Esophagus muscularis mucosa (tissue), 3 donors: ENCODE results near the gene MYH11.
"Not testable (repeated sequence)": the region's sequence is repeated elsewhere in the genome, so short reads cannot be mapped to it uniquely, and the experiment has no call there.

ENCODE experiments used
- EP300 ChIP-seq: sonication (generic); formaldehyde crosslinking; IDR thresholded peaks from one replicate; pipeline ENCODE4 v1.6.1; 2017; ENCODE audit warnings: antibody characterized with exemption
- TF ChIP-seq, protein P1 (sequence below), 3 experiments: fragments of 200-600 bp in 2 of 3; fragments of 450-650 bp in 1 of 3; sonication (generic) in 2 of 3; IDR thresholded peaks; one replicate each; pipeline ENCODE4 v1.5.1; 2017 to 2019; ENCODE audit warnings: antibody characterized with exemption in 3 of 3, mild to moderate bottlenecking in 2 of 3, moderate library complexity in 1 of 3

DNA sequence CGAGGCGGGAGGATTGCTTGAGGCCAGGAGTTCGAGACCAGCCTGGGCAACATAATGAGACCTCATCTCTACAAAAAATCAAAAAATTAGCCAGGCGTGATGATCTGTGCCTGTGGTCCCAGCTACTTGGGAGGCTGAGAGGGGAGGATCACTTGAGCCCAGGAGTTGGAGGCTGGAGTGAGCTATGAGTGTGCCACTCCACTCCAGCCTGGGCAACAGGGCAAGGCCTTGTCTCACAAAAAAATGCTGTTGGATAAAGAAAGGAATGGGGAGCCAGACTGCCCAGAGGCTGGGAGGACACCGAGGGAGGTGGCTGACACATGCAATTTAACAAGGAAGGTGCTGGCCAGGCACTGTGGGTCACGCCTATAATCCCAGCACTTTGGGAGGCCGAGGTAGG, 47.5 kb downstream of the MYH11 start:
- TF ChIP-seq, protein P1, sequence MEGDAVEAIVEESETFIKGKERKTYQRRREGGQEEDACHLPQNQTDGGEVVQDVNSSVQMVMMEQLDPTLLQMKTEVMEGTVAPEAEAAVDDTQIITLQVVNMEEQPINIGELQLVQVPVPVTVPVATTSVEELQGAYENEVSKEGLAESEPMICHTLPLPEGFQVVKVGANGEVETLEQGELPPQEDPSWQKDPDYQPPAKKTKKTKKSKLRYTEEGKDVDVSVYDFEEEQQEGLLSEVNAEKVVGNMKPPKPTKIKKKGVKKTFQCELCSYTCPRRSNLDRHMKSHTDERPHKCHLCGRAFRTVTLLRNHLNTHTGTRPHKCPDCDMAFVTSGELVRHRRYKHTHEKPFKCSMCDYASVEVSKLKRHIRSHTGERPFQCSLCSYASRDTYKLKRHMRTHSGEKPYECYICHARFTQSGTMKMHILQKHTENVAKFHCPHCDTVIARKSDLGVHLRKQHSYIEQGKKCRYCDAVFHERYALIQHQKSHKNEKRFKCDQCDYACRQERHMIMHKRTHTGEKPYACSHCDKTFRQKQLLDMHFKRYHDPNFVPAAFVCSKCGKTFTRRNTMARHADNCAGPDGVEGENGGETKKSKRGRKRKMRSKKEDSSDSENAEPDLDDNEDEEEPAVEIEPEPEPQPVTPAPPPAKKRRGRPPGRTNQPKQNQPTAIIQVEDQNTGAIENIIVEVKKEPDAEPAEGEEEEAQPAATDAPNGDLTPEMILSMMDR (IDR thresholded peaks at IDR 0.05): not testable (repeated sequence)
- TF ChIP-seq EP300: not testable (repeated sequence)
